HG02885 (cell line): ENCODE results near the gene PKNOX2.

Source experiments
- ATAC-seq: cut with Tn5 transposase; IDR thresholded peaks from one replicate; pipeline ENCODE4 v1.9.1; 2021; ENCODE audit warnings: mild to moderate bottlenecking; ENCODE audit not compliant: unreplicated experiment, poor library complexity

The PKNOX2 gene

GRCh38 chr11:125256541-125257189, 92.1 kb downstream of the PKNOX2 start:
- no peak for ATAC-seq

DNA sequence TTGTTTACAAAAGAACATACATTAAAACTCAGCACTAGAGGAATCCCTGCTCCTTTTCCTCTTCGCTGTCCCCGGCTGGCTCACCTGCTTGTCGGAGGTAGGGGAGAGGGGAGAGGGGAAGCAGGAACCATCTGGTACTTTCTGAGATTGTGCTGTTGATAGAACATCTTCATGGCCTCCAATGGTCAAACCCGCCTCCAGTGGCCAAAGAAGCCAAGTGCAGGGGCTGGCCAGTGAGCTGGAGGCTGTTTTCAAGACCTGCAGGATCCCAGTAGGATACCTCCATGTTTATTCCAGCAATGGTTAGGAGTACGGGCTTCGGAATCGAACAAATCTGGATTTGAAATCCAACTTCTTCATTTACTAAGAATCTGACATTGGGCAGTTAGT, 92.6 kb downstream of the PKNOX2 start:
- no peak for ATAC-seq

DNA sequence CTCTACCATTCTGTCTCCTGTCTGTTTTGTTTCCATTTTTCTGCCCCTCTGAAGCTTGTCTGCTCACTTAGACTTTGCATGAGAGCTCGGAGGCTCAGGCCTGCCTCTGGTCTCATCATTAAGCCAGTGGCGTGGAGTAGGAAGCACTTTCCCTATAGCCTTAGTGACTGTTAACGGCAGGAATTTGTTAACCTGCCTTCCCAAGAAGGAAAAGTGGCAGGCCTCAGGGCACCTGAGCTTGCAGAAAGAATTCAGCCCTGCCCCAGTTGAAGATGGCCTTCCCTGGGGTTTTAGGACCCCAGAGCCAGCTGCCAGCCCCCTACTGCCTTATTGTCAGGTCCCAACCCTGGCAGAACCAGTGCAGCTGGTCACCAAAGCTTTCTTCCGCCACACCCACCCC, 93.2 kb downstream of the PKNOX2 start:
- no peak for ATAC-seq

DNA sequence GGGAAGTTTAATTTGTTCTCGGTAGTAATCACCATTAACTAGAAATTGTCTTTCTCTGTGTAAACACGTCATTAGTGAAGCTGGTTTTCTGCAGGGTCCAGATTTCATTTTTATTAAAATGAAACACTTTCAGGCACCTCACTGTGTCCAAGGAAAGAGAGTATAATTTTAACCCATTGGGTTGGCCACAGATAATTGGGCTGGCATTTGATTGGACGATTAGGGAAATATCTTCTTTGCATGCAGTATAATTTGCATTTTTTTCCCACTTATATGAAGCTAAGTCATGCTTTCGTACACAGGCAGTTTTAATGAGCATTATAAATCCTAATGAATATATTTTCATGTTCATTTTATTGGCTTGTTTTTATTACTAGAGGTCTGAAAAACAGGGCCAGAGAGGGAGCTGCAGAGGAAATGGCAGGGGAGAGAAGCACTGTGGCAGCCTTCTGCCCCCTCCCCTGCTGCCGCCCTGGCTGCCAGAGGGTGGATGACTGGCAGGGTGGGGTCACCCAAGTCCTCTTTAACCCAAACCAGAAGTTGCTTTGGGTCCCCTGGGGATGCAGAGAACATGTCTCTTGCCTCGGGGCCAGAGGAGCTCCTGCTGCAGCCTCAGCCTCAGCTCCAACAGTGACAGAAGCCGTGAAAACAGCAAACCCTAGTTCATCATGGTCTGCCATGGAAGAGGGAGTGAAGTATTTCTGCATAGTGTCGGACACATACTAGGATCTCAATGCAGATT, 93.9 kb downstream of the PKNOX2 start:
- ATAC-seq, result no peak

- no peak for ATAC-seq
Measured at GRCh38 chr11:125261588-125261987, 97.0 kb downstream of the PKNOX2 start.

DNA sequence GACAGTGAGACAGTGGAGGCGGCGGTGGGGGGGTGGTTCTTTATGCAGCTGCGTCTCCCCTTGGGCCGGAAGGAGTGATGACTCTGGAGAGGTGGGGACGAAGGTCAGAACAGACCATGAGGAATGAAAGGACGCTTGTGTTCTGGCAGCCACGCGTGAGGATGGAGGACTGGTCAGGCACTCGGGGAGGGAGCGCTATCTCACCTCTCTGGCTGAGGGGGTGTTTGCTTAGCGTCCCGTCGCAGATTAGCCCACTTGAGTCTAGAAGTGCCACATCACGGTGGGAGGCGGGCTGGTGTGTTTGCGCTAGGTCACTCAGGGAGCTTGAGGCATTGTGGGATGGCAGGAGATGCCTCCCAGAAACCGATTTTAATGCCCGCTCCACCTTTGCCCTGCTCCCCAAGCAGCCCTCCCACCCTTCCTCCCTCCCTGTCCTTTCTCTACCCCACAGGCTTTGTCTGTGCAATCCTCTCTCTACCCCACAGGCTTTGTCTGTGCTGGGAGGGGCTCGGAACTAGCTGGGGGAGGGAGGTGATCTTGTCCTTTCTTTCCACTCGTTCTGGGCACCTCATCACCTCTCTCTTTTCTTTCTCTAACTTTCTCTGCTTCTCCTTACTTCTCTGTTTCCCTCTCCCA, 97.8 kb downstream of the PKNOX2 start:
- ATAC-seq, result no peak

GRCh38 chr11:125262830-125263218, 98.3 kb downstream of the PKNOX2 start:
- no peak for ATAC-seq

GRCh38 chr11:125263268-125263790, 98.8 kb downstream of the PKNOX2 start:
- ATAC-seq, result no peak

GRCh38 chr11:125264100-125265022, 99.8 kb downstream of the PKNOX2 start:
- no peak for ATAC-seq

DNA sequence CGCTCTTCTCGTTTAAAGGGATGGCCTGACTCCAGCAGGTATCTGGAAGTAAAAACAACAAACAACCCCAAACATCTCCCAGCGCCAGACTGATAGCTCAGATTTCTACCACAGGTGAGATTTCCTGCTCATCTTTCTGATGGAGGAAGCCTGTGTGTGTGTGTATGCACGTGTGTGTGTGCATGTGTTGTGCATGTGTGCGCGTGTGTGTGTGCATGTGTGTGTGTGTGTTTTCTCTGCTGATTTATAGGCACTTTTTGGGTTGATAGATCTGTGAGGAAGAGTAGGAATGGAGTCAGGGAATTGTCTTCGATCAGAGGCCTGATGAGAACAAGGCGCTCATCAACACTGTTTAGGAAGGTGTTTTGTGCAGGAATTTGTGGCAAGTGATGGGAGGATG, 103.0 kb downstream of the PKNOX2 start:
- ATAC-seq, result no peak

GRCh38 chr11:125268611-125269010, 104.1 kb downstream of the PKNOX2 start:
- no peak for ATAC-seq

- ATAC-seq, result no peak
Measured at GRCh38 chr11:125270106-125270505, 105.6 kb downstream of the PKNOX2 start.

DNA sequence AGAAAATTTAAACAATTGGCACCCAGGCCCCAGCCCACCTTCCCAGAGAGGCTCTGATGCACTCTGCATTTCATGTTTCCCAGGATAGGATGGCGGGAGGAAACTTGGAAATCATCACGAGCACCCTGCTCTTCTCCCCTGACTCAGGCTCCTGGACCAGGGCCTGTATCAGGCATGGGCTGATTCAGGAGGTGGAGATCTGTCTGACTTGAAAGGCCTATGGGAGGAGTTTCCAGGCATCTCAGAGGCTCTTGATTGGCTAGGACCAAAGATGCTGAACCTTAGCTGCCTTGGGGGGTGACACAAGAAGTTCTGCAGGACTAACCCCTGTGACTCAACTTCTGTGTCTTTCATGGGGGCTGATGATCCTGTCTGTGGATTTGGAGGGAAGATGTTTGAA, 106.2 kb downstream of the PKNOX2 start:
- ATAC-seq, result no peak

- ATAC-seq, result no peak
Measured at GRCh38 chr11:125271483-125272091, 107.0 kb downstream of the PKNOX2 start.

DNA sequence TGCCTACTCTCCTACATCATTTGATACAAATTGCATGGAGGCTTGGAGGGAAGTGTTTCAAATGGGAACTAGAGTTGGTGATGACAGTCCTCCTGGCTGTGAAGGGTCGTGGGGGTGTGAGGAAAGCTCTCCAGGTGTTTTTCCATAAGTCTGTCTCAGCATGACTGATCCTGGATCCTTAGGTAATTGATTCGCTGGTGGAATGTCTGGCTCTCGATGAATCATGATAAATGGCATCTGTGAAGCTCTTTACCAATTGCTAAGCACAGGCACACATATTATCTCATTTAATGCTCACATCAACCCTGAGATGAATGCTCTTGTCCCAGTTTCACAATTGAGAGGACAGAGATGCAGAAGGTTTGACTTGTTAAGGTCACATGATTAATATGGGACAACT, 107.5 kb downstream of the PKNOX2 start:
- no peak for ATAC-seq

- ATAC-seq, result no peak
Measured at GRCh38 chr11:125272821-125273220, 108.3 kb downstream of the PKNOX2 start.

DNA sequence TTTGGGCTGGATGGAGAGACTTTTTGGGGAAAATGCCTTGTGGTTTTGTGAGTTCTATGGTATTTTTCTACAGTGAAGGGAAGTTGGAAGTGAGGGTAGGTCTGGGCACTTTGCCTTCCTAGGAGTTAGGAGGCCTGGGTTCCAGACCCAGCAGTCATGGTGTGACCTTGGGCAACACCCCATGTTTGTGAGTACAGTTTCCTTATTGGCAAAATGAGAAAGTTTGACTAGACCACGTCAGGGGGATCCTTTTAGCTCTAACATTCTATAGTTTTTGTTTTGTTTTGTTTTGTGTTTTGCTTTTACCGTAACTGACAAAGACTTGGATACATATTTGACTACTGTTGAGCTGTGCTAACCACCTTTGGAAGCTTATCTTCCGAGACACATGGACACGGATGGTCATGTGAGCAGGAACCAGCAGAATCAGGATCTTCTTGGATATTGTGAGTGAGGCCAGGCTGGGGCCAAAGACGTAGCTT, 109.0 kb downstream of the PKNOX2 start:
- no peak for ATAC-seq

- ATAC-seq, result no peak
Measured at GRCh38 chr11:125274309-125274708, 109.8 kb downstream of the PKNOX2 start.

GRCh38 chr11:125274774-125275173, 110.2 kb downstream of the PKNOX2 start:
- ATAC-seq, result no peak
